ENCODE measurements around the gene PCBP2. TPM values are rescaled to one million over a fixed set of nuclear protein-coding genes. Genes with fewer than 3 reads are reported as not detected.

The PCBP2 gene
- total RNA-seq, 2 experiments from 2014 or later, result 813 to 836 TPM

DNA sequence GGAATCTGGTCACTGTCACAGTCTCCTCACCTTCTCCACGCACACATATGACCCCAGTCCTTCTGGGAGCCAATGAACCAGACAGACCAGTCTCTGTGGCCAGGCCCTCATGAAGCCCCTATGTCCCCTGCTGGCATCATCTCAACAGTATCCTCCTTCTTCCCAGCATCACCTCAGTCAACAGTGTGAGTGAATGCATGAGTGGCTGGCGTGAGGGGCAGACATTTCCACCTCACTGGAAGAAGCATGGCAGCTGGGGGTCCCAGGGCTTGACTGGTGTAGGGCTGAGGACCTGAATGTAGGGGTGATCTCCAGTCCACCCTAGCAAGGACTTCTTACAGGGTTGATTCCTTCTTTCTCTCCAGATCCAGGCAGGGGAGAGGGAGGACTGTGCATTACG, 45.6 kb downstream of the PCBP2 start:
- Mint-ChIP-seq H3K27ac (no peak overlapping the region), H3K4me1 (ENCODE audit: low read depth) (peaks cover 57% of the 10 kb centered on the region), H3K36me3 (ENCODE audit: low read depth) (peaks cover 3% of the 10 kb centered on the region), H3K27me3 (ENCODE audit: low read depth) (no peaks in the 10 kb centered on the region), H3K9me3 (ENCODE audit: insufficient read depth) (no peaks in the 10 kb centered on the region), H3K4me3 (no peak overlapping the region)
- POLR2A ChIA-PET, result interaction anchor here (0.7 kb wide), 1 partner anchor 11 kb away, joined by 3 read pairs; no protein-coding TSS in a partner anchor
- no peak for DNase-seq
- no peak for ATAC-seq
- CTCF ChIA-PET, result interaction anchor here (0.8 to 2.5 kb wide), 4 partner anchors 21 to 176 kb away, joined by 3 to 10 read pairs (median 4); partner anchors contain the start of gene AAAS

DNA sequence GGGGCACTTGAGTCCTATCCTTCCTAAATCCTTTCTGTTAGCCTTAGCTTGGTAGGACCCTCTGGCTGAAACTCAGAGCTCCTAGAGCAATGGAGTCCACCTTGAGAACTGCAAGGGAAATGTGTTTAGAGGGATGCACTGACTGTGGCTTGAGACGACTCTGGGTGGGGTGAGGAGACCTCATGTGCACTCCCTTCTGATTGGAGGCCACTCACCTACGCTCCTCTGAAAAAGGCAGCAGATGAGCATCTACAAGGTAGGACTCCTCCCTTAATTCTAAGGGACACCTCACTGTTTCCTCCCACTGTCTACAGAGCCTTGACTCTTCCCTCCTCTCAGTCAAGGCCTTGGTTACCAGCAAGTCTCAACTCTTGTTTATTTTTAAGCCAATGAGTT, 46.3 kb downstream of the PCBP2 start:
- Mint-ChIP-seq H3K36me3 (ENCODE audit: low read depth) (peaks cover 3% of the 10 kb centered on the region), H3K9me3 (ENCODE audit: insufficient read depth) (no peaks in the 10 kb centered on the region), H3K4me1 (ENCODE audit: low read depth) (peaks cover 56% of the 10 kb centered on the region), H3K27me3 (ENCODE audit: low read depth) (no peaks in the 10 kb centered on the region), H3K27ac (peak overlapping the region; percentile 76), H3K4me3 (peak overlapping the region; percentile 81)
- DNase-seq (no peak), ATAC-seq (no peak)
- CTCF ChIA-PET, result interaction anchor here (1.0 to 2.5 kb wide), 4 partner anchors 22 to 177 kb away, joined by 3 to 10 read pairs (median 5); partner anchors contain the start of gene AAAS
- POLR2A ChIA-PET, result interaction anchor here (0.7 to 2.3 kb wide), 2 partner anchors 10 to 22 kb away, joined by 3 to 11 read pairs; no protein-coding TSS in a partner anchor

DNA sequence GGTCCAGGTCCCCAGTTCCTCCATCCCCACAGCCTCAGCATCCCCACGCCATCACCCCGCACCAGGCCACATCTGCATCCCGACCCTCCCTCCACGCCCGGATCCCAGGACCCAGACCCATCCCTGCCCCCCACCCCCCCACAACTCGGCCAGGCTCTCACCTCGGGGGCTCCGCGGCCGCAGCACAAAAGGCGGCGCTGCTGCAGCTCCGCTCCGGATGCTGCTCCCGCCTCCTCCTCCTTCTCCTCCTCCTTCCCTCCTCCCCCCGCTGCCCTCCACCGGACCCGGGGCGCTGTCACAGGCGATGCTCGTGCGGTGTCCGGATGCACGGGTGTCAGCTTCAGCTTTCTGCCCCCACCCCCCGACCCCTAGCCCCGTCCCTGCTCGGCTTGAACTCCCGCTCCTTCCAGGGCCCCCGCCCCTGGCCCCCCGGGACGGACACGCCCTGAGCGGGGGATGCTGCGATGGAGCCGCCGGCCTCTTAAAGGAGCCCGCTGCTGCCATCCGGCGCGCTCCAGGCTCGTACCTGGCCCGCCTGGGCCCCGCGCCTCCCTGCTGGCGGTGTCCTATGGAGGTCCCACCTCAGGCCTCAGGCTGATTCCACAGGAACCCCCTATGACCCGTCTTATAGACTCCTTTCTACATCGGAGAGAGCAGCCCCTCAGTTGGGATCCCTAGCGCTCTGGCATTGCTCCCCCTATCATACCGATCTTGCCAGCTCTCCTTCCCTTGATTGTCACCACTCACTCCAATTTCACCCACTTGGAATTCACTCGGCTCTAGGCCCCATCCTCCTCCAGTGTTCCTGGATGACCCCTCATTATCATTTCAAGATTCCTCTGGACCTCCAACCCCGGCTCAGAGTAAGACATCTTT, 47.6 kb downstream of the PCBP2 start, which contains the start of gene MAP3K12:
Gene MAP3K12 (minus strand): TSS at position 193 of the 876 bp plus-strand sequence. CDS start 12,067 bp downstream, outside the sequence.
- H3K9me3 Mint-ChIP-seq (ENCODE audit: insufficient read depth), result no peaks in the 10 kb centered on the region
- H3K4me3 Mint-ChIP-seq, result peak within 1 kb of the TSS; percentile 81
- POLR2A ChIA-PET, result interaction anchor here (0.7 to 2.3 kb wide), 4 partner anchors 12 to 178 kb away, joined by 5 to 11 read pairs (median 6); partner anchors contain the start of genes AAAS and PRR13
- H3K4me1 Mint-ChIP-seq (ENCODE audit: low read depth), result peaks cover 43% of the 10 kb centered on the region
- DNase-seq (peak; percentile 79), ATAC-seq (peak; percentile 20)
- H3K27ac Mint-ChIP-seq, result peak within 1 kb of the TSS; percentile 94
- peaks cover 7% of the 10 kb centered on the region for H3K36me3 Mint-ChIP-seq (ENCODE audit: low read depth)
- CTCF ChIA-PET, result interaction anchor here (1.0 to 2.8 kb wide), 6 partner anchors 10 to 179 kb away, joined by 3 to 18 read pairs (median 8); partner anchors contain the start of gene AAAS
- H3K27me3 Mint-ChIP-seq (ENCODE audit: low read depth), result no peaks in the 10 kb centered on the region

DNA sequence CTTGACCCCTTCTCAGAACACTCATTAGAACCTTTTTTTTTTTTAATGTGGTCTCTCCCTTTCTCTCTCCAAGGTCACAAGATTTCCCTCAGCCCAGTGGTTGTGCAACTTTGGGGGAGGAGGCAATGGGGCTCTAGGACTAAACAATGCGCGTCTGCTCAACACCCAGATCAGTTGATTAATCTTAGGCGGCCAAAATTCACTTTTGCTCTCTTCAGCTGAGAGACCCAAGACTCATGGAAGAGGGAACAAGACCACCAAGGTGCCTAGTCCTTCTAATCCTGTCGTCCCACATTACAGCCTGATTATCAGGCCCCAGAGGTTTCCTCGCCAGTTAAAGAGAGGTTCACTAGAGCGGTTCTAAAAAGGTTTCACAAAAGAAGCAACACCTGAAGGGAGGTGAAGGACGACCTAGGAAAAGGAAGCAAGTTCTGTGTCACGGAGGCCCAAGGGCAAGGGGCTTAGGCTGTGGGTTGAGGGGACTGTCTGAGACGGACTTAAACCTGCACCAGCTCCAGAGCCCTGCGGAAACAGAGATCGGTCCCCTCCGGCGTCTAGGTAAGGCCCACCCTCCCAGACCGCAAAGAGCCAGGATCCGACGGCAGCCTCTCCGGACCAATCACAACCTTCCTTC, 48.4 kb downstream of the PCBP2 start:
- CTCF ChIA-PET, result interaction anchor here (0.7 to 2.8 kb wide), 15 partner anchors 9 to 288 kb away, joined by 3 to 18 read pairs (median 4); partner anchors contain the start of genes AAAS and ATP5MC2
- DNase-seq (no peak), ATAC-seq (no peak)
- peaks cover 43% of the 10 kb centered on the region for H3K4me1 Mint-ChIP-seq (ENCODE audit: low read depth)
- peak overlapping the region; percentile 94 for H3K27ac Mint-ChIP-seq
- POLR2A ChIA-PET, result interaction anchor here (0.6 to 2.3 kb wide), 16 partner anchors 8 to 397 kb away, joined by 3 to 14 read pairs (median 4); partner anchors contain the start of genes AAAS, SOAT2 and SP1
- H3K36me3 Mint-ChIP-seq (ENCODE audit: low read depth), result peaks cover 12% of the 10 kb centered on the region
- H3K27me3 Mint-ChIP-seq (ENCODE audit: low read depth), result no peaks in the 10 kb centered on the region
- no peaks in the 10 kb centered on the region for H3K9me3 Mint-ChIP-seq (ENCODE audit: insufficient read depth)
- peak overlapping the region; percentile 81 for H3K4me3 Mint-ChIP-seq

DNA sequence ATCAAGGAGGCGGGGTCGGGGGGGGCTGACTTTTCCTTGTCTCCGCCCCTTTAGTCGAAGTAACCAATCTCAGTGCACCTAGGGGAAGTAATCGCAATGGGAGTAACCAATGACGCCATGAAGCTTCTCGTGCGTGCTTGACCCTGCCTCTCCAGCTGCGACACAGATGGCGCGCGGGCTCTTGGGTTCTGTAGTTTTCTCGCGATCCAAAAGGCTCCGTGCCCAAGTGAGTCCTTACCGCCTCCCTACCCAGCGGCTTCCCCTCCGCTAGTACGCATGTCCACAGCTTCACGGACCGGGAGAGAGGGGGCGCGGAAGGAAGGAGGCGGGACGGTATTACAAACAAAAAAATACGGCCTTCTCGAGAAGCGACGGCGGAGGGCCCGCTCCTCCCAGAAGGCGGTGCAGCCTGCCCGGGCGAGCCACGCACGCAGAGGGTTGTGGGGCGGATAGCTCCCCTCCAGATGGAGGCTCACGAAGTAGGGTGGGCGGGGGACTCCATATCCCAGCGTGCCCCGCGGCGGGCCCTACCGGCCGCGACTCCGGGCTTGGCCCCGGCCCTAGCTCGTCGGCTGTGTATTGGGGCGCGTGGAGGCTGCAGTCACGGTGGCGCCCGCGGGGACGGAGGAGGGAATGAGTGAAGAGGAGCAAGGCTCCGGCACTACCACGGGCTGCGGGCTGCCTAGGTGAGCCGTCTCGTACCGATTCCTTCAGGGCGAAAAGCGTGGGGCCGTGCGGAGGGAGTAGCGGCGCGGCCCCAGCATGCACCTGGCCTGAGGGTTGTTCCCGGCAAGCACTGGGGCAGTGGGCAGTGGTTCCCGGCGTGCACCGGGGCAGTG, 49.1 kb downstream of the PCBP2 start, which contains the start of gene TARBP2:
Gene TARBP2 (plus strand): TSS at position 508 of the 839 bp plus-strand sequence. CDS start 126 bp downstream, at position 634.
- ATAC-seq (peak; percentile 84), DNase-seq (peak; percentile 97)
- Mint-ChIP-seq H3K27me3 (ENCODE audit: low read depth) (no peaks in the 10 kb centered on the region), H3K36me3 (ENCODE audit: low read depth) (peaks cover 19% of the 10 kb centered on the region), H3K4me3 (peak within 1 kb of the TSS; percentile 81), H3K27ac (peak within 1 kb of the TSS; percentile 94), H3K4me1 (ENCODE audit: low read depth) (peaks cover 43% of the 10 kb centered on the region), H3K9me3 (ENCODE audit: insufficient read depth) (no peaks in the 10 kb centered on the region)
- ChIA-PET CTCF (interaction anchor here (0.7 to 2.8 kb wide), 17 partner anchors 8 to 289 kb away, joined by 3 to 18 read pairs (median 3); partner anchors contain the start of genes AAAS, ATP5MC2 and SP1), POLR2A (interaction anchor here (0.6 to 2.0 kb wide), 16 partner anchors 8 to 398 kb away, joined by 3 to 14 read pairs (median 4); partner anchors contain the start of genes PFDN5, SOAT2 and SP1)

DNA sequence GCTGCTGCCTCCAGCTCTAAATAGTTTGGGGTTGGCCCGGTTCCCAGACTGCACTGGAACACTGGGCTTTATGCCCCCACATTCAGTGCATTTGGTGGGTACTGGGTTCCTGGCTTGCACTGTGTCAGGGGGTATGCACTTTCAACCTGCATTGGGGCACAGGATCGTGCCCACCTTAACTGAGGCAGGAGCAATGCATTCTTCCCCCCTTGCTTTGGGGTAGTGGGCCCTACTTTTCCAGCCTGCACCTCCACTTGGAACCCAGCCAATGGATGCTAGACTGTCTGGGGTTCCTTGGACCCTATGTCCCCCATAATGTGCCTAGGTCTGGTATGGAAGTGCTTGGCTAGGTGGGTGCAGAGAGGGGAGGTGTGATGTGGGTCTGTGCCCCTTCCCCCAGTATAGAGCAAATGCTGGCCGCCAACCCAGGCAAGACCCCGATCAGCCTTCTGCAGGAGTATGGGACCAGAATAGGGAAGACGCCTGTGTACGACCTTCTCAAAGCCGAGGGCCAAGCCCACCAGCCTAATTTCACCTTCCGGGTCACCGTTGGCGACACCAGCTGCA, 49.8 kb downstream of the PCBP2 start:
- Mint-ChIP-seq H3K27ac (peak overlapping the region; percentile 94), H3K36me3 (ENCODE audit: low read depth) (peaks cover 21% of the 10 kb centered on the region), H3K9me3 (ENCODE audit: insufficient read depth) (no peaks in the 10 kb centered on the region), H3K27me3 (ENCODE audit: low read depth) (no peaks in the 10 kb centered on the region), H3K4me1 (ENCODE audit: low read depth) (peaks cover 39% of the 10 kb centered on the region), H3K4me3 (peak overlapping the region; percentile 81)
- POLR2A ChIA-PET, result interaction anchor here (0.6 to 2.0 kb wide), 11 partner anchors 9 to 399 kb away, joined by 3 to 14 read pairs (median 4); partner anchors contain the start of genes PFDN5 and SOAT2
- no peak for ATAC-seq
- no peak for DNase-seq
- CTCF ChIA-PET, result interaction anchor here (0.9 to 2.5 kb wide), 13 partner anchors 9 to 181 kb away, joined by 3 to 17 read pairs (median 4); partner anchors contain the start of genes AAAS, ATP5MC2 and SP1

DNA sequence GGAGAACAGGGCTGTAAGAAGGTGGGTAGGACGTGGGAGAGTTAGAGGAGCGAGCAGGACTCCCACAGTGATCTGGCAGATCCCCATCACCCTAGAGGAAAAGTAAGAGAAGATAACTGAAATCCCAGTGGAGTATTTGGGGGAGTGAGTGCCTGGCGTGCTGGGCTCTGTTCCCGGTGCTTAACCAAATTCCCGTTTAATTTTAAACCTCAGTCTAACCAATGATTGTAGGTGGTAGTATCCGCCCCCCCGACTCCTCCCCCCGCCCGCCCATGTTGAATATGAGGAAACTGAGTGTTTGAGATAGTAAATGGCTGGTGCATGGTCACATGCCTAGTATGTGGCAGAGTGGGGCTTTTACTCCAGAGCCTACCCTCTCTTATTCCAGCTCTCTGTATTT, 50.4 kb downstream of the PCBP2 start:
- peak overlapping the region; percentile 94 for H3K27ac Mint-ChIP-seq
- CTCF ChIA-PET, result interaction anchor here (2.5 kb wide), 1 partner anchor 150 kb away, joined by 15 read pairs; no protein-coding TSS in a partner anchor
- no peak for ATAC-seq

DNA sequence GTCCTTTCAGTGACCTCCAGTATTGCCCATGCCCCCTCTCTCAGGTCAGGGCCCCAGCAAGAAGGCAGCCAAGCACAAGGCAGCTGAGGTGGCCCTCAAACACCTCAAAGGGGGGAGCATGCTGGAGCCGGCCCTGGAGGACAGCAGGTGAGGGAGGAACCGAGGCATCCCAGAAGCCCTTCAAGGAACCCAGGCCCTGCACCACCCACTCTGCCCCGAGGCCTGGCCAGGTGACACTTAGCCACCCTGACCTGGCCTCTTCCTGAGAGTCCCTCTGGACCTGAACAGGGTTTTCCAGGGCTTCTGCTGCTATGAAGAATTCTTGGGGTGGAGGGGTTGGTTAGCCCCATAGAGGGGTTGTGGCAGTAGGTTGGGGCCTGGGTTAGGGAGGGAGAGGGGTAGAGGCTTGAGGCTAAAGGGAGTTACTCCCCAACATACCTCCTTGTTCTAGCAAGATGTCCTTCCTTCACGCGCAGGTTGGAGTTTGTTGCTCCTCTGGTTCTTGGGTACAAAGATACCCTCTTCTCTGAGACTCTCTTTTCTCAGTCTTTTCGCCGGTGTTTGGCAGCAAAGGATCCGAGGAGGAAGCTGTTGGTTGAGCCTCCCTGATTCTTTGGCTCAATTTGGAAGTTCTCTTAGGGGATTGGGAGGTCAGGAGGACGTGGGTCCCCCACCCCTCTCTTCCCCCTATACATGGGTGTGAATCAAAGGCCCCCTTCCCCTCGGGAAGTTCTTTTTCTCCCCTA, 51.3 kb downstream of the PCBP2 start:
- Mint-ChIP-seq H3K36me3 (ENCODE audit: low read depth) (peaks cover 18% of the 10 kb centered on the region), H3K4me3 (peak overlapping the region; percentile 28), H3K9me3 (ENCODE audit: insufficient read depth) (no peaks in the 10 kb centered on the region), H3K27ac (no peak overlapping the region), H3K27me3 (ENCODE audit: low read depth) (no peaks in the 10 kb centered on the region), H3K4me1 (ENCODE audit: low read depth) (peaks cover 29% of the 10 kb centered on the region)
- ATAC-seq (no peak), DNase-seq (no peak)
- ChIA-PET CTCF (interaction anchor here (1.1 to 2.5 kb wide), 2 partner anchors 41 to 150 kb away, joined by 3 to 15 read pairs; no protein-coding TSS in a partner anchor), POLR2A (no interaction called here)

More for the DNA sequence above, 50.4 kb downstream of the PCBP2 start:
- H3K4me1 Mint-ChIP-seq (ENCODE audit: low read depth), result peaks cover 34% of the 10 kb centered on the region
- no peaks in the 10 kb centered on the region for H3K27me3 Mint-ChIP-seq (ENCODE audit: low read depth)
- H3K4me3 Mint-ChIP-seq, result peak overlapping the region; percentile 81
- DNase-seq, result no peak
- H3K9me3 Mint-ChIP-seq (ENCODE audit: insufficient read depth), result no peaks in the 10 kb centered on the region
- POLR2A ChIA-PET, result no interaction called here
- H3K36me3 Mint-ChIP-seq (ENCODE audit: low read depth), result peaks cover 18% of the 10 kb centered on the region

DNA sequence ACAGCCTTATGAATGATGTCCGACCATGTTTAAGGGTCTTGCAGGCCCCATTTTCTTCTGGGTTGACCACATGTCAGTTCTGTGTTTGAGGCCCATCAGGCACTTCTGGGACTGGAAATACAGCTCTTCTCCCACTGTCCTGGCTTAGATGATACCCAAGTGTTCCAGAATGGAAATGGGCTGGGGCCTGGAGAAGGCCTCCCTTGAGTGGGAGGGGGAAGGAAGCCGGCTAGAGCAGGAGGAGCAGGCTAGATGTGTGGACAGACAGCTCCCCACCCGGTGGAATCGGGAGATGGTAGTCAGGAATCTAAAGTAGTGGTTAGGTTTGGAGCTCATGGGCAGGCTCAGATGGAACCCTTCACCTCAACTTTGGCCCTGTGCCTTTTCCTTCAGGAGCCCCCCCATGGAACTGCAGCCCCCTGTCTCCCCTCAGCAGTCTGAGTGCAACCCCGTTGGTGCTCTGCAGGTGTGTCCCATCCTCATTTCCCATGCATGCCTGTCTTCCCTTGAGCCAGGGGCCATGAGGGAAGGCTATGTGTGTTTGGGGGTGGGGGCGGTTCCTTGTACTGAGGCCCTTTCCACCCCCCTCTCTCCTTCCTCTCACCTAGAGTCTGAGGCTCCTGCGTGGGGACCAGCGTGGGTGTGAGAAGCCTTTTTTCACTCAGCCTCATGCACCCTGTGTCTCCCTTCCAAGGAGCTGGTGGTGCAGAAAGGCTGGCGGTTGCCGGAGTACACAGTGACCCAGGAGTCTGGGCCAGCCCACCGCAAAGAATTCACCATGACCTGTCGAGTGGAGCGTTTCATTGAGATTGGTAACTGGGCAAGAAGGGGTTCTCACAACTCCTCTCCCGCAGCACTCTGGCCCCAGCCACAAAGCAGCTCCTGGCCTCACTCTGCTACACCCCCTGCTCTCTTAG, 52.4 kb downstream of the PCBP2 start:
- H3K4me3 Mint-ChIP-seq, result no peak overlapping the region
- CTCF ChIA-PET, result interaction anchor here (1.1 kb wide), 2 partner anchors 22 to 40 kb away, joined by 3 to 5 read pairs; no protein-coding TSS in a partner anchor

More for the DNA sequence above, 52.4 kb downstream of the PCBP2 start:
- ATAC-seq, result no peak
- Mint-ChIP-seq H3K27me3 (ENCODE audit: low read depth) (no peaks in the 10 kb centered on the region), H3K9me3 (ENCODE audit: insufficient read depth) (no peaks in the 10 kb centered on the region), H3K36me3 (ENCODE audit: low read depth) (peaks cover 18% of the 10 kb centered on the region), H3K4me1 (ENCODE audit: low read depth) (peaks cover 32% of the 10 kb centered on the region), H3K27ac (peak overlapping the region; percentile 10)
- no peak for DNase-seq
- POLR2A ChIA-PET, result no interaction called here
